HG02852 (cell line): ENCODE measurements around the gene ALOX5AP.
"Not testable (repeated sequence)": the region's sequence is repeated elsewhere in the genome, so short reads cannot be mapped to it uniquely, and the experiment has no call there.

Experiments
- ATAC-seq: cut with Tn5 transposase; IDR thresholded peaks from one replicate; pipeline ENCODE4 v1.9.1; 2021; ENCODE audit warnings: mild to moderate bottlenecking, moderate library complexity; ENCODE audit not compliant: unreplicated experiment

ALOX5AP gene

DNA sequence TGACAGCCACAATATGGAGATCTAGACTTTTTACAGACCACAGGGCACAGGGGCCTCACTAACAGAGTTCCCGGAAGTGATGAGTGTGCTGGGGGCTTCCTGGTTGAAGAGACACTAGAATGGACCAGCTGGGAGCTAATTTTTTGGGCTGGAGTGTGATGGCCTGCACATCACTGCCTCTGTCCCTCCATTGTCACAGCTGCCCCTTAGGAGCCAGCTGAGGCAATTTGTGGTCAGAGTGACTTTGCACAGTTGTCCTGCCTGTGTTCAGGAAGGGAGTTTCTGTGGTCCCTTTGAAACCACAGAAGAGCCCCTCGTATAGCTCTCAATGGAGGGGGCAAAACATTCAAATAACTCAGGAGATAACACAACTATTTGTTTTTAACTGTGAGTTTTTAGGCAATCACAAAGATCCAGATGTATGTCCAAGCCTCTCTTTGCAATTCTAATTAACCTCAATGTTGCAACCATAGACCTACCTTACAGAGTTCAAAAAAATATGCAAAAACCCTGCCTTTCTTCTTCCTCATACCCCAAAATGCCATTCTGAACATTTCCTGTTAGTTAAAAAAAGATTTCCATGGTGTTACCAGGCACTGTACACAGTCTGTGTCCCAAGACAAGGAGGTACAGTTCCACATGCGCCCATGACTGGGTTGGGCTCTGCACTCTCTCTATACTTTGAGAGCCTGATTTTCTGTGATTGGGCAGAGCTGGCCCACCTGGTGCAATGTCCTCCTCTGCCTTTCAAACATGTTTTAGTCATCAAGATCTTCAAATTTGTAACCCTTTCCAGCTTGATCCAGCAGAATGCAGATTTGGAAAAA, 2.4 kb downstream of the ALOX5AP start:
- no peak for ATAC-seq

DNA sequence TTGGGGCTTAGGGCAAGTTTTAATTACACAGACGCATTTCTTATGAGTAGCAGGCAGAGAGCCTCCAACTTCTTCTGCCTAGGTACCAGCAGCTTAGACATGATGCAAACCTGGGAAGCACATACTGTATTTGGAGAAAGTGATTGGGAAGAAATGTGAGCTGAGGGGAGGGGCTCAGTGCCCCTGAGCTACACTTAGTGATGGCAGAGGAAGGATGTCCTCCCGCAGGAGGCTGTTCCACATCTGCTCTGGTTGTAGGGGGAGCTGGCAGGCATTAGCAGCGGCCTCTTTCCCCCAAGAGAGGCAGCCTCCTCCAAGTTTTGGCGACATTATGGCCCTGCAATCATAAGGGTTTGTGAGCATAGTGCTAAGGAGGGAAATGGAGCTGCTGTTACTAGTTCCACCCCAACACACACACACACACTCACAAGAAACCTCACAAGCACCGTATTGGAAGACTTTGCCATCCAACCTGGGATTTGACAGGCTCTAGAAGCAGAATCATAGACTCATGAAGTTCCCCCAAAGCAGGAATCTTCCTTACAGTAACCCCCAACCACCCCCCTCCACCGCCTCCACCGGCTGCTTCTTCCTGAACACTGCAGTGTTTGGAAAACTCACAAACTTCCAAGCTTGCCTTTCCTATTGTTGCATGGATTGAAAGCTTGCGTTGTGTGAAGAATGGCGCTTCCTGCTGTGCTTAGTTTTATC, 3.3 kb downstream of the ALOX5AP start:
- ATAC-seq = no peak

DNA sequence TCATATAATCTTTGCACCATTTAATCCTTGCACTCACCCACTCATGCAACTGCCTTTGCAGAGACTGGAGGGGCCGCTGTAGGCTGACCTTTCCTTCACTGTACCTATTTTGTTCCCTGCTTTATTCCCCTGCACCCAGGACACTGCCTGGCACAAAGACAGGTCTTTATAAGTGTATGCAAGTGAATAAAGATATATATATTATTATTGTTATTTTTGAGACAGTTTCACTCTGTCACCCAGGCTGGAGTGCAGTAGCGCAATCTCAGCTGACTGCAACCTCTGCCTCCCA, 3.8 kb downstream of the ALOX5AP start:
- ATAC-seq = no peak

DNA sequence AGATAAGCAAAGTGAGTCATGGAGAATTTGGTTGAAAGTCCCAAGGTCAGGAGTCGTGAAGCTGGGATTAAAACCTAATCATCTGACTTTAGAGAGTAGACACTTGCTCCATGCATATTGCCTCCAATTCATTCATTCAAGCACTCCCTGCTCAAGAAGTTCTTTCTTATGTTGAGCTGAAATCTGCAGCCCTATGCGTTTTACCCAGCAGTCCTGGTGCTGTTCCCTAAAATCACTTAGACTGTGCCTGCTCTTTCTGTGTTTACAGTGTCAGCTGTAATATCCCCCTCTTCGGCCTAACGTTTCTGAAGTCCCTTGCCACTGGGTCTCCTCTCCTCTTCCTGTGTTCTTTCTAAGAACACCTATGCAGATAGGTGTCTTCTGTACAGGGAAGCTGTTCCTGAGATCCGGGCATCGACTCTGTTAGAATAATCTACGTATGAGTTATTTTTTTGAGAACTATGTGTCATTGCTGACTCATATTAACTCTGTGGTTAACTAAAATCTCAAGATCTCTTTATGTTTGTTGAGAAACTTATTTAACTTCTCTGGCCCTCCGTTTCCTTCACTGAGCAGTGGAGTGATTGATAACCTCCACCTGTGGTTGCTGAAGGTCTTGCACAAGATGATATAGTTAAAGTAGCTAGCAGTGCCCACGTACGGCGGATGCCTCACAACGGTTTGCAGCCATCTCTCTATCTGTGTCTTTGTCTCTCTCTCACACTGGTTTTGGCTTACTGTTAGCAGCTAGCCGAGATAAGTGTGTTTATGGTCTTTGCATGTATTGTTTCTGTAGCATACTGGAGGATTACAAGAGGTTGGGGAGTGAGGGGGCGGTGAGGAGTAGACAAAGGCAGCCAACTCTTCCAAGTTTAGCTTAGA, 4.7 kb downstream of the ALOX5AP start:
- ATAC-seq = peak; percentile 44

DNA sequence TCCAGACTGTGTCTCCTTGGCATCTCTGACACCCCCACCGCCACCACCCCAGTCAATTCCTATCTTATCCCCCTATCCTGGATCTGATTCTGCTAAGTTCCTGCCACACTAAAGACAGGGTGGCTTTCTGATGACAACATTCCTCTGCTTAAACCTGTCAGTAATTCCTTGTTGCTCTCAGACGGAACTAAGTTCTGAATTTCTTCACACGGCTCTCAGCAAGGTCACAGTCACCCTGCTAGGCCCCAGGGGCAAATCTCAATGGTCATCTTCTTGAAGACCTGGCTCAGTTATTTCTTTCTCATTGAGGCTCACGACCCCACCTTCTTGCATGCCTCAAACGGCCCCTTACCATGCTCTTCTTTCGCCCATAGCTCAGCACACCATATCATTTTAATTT, 7.6 kb downstream of the ALOX5AP start:
- no peak for ATAC-seq

DNA sequence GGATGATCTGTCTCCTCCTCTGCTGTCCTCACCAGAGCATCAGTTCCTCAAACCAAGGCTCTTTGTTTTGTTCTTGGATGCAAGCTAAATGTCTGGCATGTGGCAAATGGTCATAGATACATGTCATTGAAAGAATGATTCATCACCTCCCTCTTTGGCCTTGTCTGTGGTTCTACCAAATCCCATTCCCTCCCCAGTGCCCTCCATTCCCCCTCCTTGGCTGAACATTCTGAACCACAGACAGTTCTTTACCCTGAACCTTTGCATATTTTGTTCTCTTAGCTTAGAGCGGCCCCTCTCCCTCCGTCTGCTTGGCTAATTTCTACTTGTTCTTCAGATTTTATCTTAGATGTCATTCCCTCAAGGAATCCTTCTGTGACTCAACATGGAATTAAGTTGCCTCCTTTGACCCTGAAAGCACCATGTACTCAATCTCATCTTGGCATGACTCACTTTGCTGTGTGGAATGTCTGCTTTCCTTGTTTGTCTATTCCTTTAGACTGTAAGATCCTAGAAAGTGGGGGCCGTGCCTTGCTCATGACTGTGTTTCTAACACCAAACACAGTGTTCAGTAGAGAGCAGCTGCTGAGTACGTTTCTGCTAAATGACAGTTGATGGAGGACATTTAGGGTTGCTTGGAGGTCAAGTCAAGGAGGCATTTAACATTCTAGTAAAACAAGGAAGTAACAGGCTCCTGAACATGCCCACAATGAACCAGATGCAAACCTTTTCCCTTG, 8.1 kb downstream of the ALOX5AP start:
- no peak for ATAC-seq

DNA sequence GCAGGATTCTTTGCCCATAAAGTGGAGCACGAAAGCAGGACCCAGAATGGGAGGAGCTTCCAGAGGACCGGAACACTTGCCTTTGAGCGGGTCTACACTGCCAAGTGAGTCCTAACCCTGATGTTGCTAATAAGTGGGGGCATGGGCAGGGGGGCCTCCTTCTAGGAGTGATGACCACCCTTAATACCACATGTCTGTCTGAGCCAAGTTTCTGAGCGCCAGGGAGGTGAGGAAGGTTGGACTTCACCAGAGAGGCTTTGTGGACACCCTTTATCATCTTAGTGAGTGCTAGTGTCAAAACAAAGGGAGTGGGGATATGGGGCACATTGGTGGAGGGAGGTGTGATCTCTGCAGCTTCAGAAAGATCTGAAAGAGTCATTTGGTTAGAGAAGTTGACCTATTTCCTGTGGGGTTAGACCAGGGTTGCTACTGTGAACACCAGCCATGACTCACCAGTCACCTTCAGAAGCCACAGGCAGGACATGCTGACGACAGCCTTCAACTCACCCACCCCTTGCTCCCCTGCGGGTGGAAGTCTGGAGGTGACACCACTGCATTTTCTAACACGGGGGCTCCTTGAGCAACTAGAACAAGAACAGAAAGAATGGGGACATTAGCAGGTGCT, 8.8 kb downstream of the ALOX5AP start:
- peak; percentile 94 for ATAC-seq

DNA sequence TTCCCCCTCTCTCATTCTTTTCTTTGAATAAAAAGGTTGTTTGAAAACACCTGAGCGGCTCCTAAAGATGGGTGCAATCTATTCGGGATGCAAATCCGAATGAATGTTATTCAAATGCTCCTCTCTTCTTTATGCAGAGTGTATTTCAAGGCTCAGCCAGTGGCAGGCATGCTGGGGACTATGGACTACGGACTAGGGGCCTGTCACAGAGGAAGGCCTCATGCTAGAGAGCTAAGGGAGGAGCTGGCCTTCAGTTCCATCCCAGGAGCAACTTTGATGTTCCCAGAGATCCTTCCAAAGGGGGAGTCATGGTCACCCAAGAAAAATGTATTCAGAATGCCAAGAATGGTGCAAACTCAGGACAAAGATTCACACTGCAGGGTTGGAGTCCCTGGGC, 9.3 kb downstream of the ALOX5AP start:
- no peak for ATAC-seq

DNA sequence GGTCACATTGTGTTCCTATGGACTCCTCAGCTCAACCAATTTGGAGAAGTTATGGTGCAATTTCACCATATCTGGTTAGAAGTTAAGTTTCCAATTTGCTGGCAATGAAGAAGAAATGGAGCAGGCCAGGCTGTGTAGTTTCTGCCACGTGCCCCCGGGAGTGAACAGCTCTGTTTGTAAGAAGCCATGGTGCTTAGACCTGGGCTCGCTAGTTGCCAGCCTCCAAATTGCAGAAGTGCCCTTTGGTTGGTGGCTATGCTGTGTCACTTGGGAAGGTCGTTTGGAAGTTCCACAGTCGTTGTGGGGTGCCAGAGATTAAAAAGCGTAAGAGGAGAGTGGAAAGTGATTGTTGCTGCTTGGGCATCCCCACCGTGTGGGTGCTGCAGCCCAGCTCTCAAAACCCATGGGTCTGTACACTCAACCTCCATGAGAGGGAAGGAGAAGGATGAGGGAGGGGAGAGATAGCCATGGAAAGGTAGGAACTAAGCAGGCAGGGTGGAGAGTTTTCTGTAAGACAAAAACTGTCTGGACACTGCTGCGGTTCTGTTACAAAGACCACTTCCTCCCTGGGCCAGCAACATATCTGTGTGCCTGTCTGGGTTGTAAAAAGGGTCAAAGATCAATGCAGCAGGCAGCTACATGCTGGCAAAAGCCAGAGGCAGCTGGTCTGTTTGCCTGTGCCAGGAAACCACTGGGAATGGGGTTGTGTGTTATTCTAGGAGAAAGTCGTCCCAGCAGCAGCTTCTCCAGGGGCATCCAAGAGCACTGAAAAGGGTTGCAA, 10.8 kb downstream of the ALOX5AP start:
- no peak for ATAC-seq

DNA sequence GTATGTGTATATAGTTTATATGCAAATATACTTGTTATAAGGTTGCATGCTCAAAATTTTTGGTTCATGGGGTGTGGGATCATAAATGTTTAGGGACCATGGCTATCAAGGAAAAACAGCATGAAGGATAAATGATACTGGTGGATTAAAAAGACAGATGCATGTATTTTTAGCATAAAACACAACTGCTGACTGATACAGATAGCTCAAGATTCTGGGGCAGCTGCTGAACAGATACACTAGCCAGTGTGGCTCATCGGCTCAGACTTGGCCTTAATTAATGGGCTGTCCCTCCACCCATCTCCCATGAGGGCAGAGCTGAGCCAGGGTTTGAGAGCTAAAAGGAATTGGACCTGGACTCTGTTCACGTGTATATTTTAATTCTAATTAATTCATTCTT, 11.4 kb downstream of the ALOX5AP start:
- no peak for ATAC-seq

DNA sequence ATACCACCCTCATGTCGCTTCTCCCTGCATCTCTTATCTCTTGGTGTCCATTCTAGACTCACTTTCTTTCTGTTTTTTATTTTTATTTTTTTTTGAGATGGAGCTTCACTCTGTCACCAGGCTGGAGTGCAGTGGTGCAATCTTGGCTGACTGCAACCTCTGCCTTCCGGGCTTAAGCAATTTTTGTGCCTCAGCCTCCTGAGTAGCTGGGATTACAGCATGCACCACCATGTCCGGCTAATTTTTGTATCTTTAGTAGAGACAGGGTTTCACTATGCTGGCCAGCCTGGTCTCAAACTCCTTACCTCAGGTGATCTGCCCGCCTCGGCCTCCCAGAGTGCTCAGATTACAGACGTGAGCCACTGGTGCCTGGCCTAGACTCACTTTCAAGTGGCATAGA, 12.5 kb downstream of the ALOX5AP start:
- ATAC-seq = not testable (repeated sequence)

DNA sequence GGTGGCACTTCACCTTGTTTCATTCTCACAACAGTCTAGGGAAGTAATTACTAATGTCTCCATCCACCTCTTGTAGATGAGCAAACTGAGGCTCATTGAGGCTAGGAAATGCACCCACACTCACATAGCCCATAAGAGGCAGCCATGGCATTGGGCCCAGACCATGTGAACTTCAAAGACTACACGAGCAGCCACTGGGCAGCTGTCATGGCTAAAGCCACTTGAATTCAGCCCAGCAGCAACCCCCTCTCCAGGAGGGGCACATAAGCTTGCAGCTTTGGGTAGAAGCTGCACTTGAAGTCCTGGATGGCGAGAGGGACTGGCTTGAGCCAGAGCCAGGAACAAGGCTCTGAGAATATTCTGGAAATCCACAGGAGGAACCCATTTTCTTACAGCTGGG, 13.4 kb downstream of the ALOX5AP start:
- no peak for ATAC-seq

DNA sequence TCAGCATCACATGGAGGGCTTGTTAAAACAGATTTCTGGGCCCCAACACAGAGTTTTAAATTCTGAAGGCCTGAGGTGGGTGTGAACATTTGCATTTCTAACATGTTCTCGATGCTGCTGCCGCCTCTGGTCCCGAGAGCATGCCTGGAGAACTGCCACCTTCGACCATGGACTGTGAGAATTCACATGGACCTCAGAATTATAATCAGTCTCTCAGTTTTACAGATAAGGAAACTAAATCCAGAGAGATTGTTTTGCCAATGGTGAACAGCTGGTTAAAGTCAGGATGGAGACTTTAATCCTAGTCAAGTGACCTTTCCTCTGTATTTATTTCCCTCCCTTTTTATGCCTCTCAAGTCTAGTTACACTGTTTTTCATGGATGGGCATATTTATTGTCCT, 14.7 kb downstream of the ALOX5AP start:
- no peak for ATAC-seq

DNA sequence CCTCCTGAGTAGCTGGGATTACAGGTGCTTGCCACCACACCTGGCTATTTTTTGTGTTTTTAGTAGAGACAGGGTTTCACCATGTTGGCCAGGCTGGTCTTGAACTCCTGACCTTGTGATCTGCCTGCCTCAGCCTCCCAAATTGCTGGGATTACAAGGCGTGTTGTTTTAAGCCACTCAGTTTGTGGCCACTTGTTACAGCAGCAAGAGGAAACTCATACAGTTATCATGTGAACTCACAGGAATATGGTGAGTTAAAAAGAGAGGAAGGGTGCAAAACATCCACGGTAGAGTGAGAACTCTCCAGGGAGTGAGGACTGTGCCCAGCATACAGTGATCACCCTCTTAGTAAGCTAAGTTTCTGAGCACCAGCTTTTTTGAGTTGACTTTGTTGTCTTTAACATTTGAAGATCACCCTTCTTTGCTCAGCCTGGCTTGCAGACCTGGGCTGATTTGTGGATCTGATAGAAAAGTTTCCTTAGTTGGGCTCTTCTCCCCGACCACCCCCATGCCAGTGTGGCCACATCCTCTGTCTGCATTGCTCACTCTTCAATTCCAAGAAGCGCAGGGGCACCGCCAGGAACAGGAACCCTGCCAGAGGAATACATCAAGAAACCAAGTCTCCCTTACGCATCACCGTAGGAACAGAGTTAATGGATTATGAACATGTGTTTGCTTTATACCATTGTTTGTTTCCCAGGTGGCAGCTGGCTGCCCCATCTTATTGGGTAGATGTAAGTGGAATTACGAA, 16.0 kb downstream of the ALOX5AP start:
- ATAC-seq = no peak

DNA sequence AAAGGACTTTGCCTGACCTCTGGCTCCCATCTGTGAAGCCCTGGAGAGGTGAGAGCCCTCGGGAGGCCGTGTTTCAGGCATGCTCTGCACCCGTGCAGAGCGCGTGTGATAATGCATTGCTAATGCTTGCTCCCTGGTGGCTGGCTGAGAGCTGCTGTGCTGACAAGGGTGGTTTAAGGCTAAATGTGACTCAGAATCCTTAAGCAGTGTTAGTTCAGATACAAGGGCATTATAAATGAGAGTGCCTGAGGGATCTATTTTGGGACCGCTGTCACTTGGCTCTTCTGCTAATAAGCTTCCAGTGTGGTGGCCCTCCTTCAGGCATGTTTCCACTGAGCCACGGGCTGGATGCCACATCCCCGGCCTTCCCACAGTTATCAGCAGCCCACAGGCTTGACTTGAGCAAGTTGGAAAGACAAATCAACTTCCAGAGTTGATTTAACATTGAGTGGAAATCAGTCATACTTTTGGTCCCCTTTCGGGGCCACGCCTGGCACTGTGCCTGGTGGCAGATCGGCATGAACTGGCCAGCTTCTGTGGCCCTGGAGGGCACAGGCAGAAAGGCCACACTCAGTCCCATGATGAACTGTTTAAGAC, 17.0 kb downstream of the ALOX5AP start:
- ATAC-seq = no peak

DNA sequence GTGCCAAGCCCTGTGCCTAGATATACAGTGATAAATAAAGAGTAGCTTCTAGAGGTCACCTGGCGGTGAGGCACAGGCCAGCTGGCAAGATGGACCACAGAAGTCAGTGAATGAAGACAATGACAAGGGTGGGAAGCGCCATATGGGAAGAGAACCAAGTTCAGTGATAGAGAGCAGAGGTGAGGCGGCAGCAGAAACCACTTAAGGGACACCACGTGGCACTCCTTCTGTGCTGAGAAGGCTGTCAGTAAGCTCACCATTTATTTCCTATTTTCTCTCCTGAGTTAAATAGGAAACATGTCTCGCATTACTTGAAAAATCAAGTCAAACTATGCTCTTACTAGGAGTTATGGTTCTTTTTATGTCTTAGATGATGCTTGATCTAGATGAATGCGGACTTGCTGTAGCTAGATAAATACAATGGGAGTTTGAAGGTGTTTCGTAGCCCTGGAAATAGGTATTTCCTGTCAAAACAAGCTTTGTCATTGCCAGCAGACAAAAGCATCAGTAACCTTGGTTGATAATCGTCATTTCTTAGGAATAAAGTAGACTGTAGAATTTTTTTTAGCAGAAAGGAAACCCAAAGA, 17.8 kb downstream of the ALOX5AP start:
- ATAC-seq = no peak

DNA sequence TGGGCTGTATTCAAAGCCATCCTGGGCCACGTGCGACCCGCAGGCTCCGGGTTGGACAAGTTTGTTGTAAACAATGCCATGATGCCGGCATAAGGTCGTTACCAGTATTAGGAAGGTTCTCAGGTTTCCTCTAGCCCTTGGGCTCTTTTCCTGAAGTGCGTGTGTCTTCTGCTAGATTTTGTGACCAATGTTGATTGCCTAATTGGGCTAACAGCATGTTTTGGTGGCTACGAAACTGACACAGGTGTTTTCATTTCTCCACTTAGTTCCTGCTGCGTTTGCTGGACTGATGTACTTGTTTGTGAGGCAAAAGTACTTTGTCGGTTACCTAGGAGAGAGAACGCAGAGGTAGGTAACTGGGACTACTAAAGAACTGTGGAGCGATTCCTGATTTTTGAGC, 20.3 kb downstream of the ALOX5AP start:
- ATAC-seq = no peak

DNA sequence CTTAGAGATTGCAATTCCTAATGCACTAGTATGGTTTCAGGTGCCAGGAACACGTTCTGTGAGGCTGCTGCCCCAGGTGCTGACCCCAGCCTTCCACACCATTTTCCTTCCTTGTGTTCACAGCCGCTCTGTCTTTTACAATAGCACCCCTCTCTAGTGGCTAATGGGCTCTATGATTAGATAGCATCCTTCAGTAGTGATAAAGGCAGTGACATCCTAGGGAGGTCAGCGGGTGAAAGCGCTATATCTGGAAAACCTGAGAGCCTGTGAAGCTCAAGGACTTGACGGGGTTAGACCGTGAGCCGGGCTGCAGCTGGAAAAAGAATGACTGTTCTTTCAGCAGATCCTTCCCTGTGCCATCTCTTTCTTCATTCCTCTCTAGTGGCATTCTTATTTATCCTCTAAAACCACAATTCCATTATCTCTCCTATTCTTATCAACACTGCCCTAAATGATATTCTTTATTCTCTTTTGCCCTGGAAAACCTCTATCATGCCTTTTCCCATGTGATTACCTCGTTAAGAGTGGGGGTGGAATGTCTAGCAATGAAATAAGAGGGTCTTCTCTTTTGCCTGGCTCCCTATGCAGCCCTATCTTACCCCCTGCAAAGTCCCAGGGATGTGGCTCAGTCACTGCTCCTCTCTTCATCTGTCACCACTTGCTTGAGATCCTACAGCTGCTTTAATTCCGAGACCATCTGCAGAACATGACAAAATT, 21.8 kb downstream of the ALOX5AP start:
- ATAC-seq = no peak
